ENCODE measurements around the gene OR8H1. TPM values are rescaled to one million over a fixed set of nuclear protein-coding genes. Genes with fewer than 3 reads are reported as not detected.

Gene OR8H1
- not detected in 2 replicates for total RNA-seq

DNA sequence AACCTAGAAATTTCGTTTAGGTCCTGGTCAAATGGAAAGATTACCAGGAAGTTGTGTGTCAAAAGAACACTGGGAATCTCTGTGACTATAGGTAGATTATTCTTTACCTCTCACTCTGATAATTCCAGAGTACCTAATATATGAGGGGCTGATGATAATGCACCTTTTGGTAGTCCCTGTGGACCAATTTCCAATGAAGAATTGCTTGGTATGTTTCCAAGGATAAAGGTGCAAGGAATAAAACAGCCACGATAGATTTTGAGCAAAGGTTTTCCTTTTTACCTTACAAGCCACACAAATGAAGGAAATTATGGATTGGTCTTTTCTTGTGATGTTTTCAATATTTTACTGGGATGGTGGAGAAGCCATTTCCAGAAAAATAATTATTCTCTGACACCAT is at the start of gene OR8H1:
Gene OR8H1, minus strand, starts transcription at position 101 of the 400 bp plus-strand sequence. CDS start 1,192 bp downstream, outside the sequence.

DNA sequence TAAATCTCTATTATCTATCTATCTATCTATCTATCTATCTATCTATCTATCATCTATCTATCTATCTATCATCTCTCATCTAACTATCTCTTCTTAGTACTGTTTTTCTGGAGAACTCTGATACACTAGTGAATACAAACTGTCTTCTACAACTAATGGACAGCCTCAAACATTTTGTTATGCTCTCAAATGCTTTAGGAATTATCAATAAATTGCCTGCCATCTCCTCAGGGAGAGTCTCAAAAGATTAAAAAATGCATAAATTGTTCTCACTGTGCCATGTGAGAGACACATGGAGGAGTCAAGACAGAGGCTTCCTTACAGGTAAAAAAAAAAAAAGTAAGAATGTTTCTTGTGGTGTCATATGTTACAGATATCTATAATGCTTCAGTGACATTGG is 22.8 kb upstream of the OR8H1 start, which contains the start of gene OR8K3:
Gene OR8K3, plus strand, starts transcription at position 301 of the 400 bp plus-strand sequence. CDS start 3,163 bp downstream, outside the sequence.

GRCh38 chr11:56273854-56274253 is 18.2 kb downstream of the OR8H1 start, which contains the start of gene OR5T1:
Gene OR5T1, plus strand, starts transcription at chr11:56274154. Its CDS starts 1,485 bp downstream, at chr11:56275639.

DNA sequence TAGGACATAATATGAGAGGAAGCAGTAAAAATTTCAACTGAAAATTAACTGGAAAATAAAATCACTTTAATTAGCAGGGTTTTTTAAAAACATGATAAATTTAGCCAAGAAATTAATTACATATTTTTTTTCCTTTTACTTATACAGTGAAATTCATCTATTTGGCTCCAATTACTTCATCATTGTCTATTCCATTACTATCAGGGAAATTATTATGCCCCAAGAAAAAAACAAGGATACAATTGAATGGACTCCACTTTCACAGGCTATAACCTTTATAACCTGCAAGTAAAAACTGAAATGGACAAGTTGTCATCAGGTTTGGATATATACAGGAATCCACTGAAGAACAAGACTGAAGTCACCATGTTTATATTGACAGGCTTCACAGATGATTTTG is 40.1 kb downstream of the OR8H1 start, which contains the start of gene OR5T3:
Gene OR5T3, plus strand, starts transcription at position 301 of the 400 bp plus-strand sequence. Its CDS starts 0 bp downstream, at position 301.

Other genes with a start within 250 kb of the OR8H1 start
- not detected in 2 replicates for gene OR8I2, start 198.9 kb downstream of the OR8H1 start, total RNA-seq
- gene OR8H2, start 188.6 kb downstream of the OR8H1 start, total RNA-seq = not detected in 2 replicates
- gene OR8H3, start 169.9 kb downstream of the OR8H1 start, total RNA-seq = not detected in 2 replicates
- gene OR8J3, start 152.1 kb downstream of the OR8H1 start, total RNA-seq = not detected in 2 replicates
- not detected in 2 replicates for gene OR8K5, start 131.9 kb downstream of the OR8H1 start, total RNA-seq
- gene OR5J2, start 115.6 kb downstream of the OR8H1 start, total RNA-seq = not detected in 2 replicates
- not detected in 2 replicates for gene OR5T2, start 58.0 kb downstream of the OR8H1 start, total RNA-seq
- gene OR5T3, start 40.0 kb downstream of the OR8H1 start, total RNA-seq = not detected in 2 replicates
- gene OR5T1, start 18.1 kb downstream of the OR8H1 start, total RNA-seq = not detected in 2 replicates
- gene OR8K3, start 22.9 kb upstream of the OR8H1 start, total RNA-seq = not detected in 2 replicates
- not detected in 2 replicates for gene OR8K1, start 53.8 kb upstream of the OR8H1 start, total RNA-seq
- gene OR8J1, start 62.0 kb upstream of the OR8H1 start, total RNA-seq = not detected in 2 replicates
- not detected in 2 replicates for gene OR8U1, start 83.4 kb upstream of the OR8H1 start, total RNA-seq
- not detected in 2 replicates for gene OR5AL1, start 120.4 kb upstream of the OR8H1 start, total RNA-seq
- not detected in 2 replicates for gene OR5M3, start 181.1 kb upstream of the OR8H1 start, total RNA-seq
- not detected in 2 replicates for gene OR5M8, start 199.1 kb upstream of the OR8H1 start, total RNA-seq